Measurements from ENCODE around the gene CLSTN2.

GRCh38 chr3:140427786-140428185, 492.8 kb downstream of the CLSTN2 start:
- TF ChIP-seq GABPA (IDR thresholded peaks at IDR 0.05 in 1 of 2, conservative IDR thresholded peaks at IDR 0.05 in 1 of 2) (no peak), CTCF (IDR thresholded peaks at IDR 0.05; ENCODE audit: low read depth, low read length, missing input control) (no peak), HNF4G (IDR thresholded peaks at IDR 0.05) (no peak), ATF3 (IDR thresholded peaks at IDR 0.05) (no peak), MAX (IDR thresholded peaks at IDR 0.05) (no peak), REST (IDR thresholded peaks at IDR 0.05) (no peak), RAD21 (IDR thresholded peaks at IDR 0.05) (no peak), NR2F2 (IDR thresholded peaks at IDR 0.05) (no peak), YY1 (IDR thresholded peaks at IDR 0.05) (no peak), SP1 (IDR thresholded peaks at IDR 0.05) (no peak), RXRA (IDR thresholded peaks at IDR 0.05) (no peak), EGR1 (IDR thresholded peaks at IDR 0.05; ENCODE audit: low read depth in 2 of 2) (no peak), JUND (IDR thresholded peaks at IDR 0.05) (no peak)
